H1 (cell line): ENCODE measurements around the gene QSOX2. TPM values are rescaled to one million over a fixed set of nuclear protein-coding genes. Genes with fewer than 3 reads are reported as not detected.

Experiments used
- CTCF ChIA-PET: fragments of 300-600 bp; sonication (Branson Sonifier 250); formaldehyde crosslinking; loops from one replicate; lab custom pipeline; 2021; ENCODE audit not compliant: partially characterized antibody; lab: Charles Lee
- POLR2A ChIA-PET: fragments of 300-600 bp; sonication (Branson Sonifier 250); formaldehyde crosslinking; loops from one replicate; lab custom pipeline; 2021; ENCODE audit warnings: inconsistent platforms; ENCODE audit not compliant: partially characterized antibody; lab: Charles Lee
- DNase-seq, 2 experiments: peaks; one replicate each; pipeline versions ENCODE4 v3.0.0 to v3.0.0-alpha.2; 2010 to 2022; ENCODE audit warnings: low spot score in 2 of 2, low read depth in 1 of 2, mixed read lengths in 1 of 2
- FAIRE-seq: peaks from 2 replicates; lab custom pipeline; 2011; peaks lifted over from hg19 to GRCh38; lab: Jason Lieb, UNC
- H2AFZ ChIP-seq: 2 replicates; pipeline ENCODE4 v1.8.1; 2012; ENCODE audit warnings: low read length, inconsistent platforms
- H2AK5ac ChIP-seq: 2 replicates; pipeline ENCODE4 v1.6.1; 2013; ENCODE audit warnings: low read depth, low read length
- H2BK120ac ChIP-seq: replicated peaks from 2 replicates; pipeline ENCODE3; 2013; ENCODE audit warnings: low read depth, low read length, inconsistent platforms
- H2BK12ac ChIP-seq: 2 replicates; pipeline ENCODE4 v1.6.1; 2013; ENCODE audit warnings: low read depth, low read length
- H2BK15ac ChIP-seq: 2 replicates; pipeline ENCODE4 v1.6.1; 2013; ENCODE audit warnings: low read length
- H2BK20ac ChIP-seq: 2 replicates; pipeline ENCODE4 v1.6.1; 2013; ENCODE audit warnings: low read length
- H2BK5ac ChIP-seq: 2 replicates; pipeline ENCODE4 v1.6.1; 2013; ENCODE audit warnings: low read depth, low read length
- H3K14ac ChIP-seq: 2 replicates; pipeline ENCODE4 v1.6.1; 2013; ENCODE audit warnings: inconsistent platforms; ENCODE audit not compliant: insufficient read length
- H3K18ac ChIP-seq: 2 replicates; pipeline ENCODE4 v1.6.1; 2013; ENCODE audit warnings: low read length; ENCODE audit errors: extremely low read depth
- H3K23ac ChIP-seq: 2 replicates; pipeline ENCODE4 v1.6.1; 2013; ENCODE audit warnings: inconsistent platforms; ENCODE audit not compliant: insufficient read length
- H3K23me2 ChIP-seq: 2 replicates; pipeline ENCODE4 v1.6.1; 2013; ENCODE audit warnings: low read depth, low read length
- H3K27ac ChIP-seq: 2 replicates; pipeline ENCODE4 v1.6.1; 2011; ENCODE audit warnings: low read depth, low read length, inconsistent platforms
- H3K27me3 ChIP-seq, 4 experiments: replicated peaks in 1 of 4; 1 replicate in 1 of 4; 2 replicates in 3 of 4; pipeline versions ENCODE4 v1.6.1 to v1.8.1; 2011 to 2013; ENCODE audit warnings: low read length in 3 of 4, mild to moderate bottlenecking in 3 of 4, inconsistent platforms in 2 of 4, mixed read lengths in 2 of 4, moderate library complexity in 1 of 4; ENCODE audit not compliant: control insufficient read depth in 3 of 4, insufficient read depth in 3 of 4; ENCODE audit errors: extremely low read depth in 1 of 4
- H3K36me3 ChIP-seq, 4 experiments: 2 replicates each; pipeline versions ENCODE4 v1.6.1 to v1.8.1; 2011 to 2013; ENCODE audit warnings: mild to moderate bottlenecking in 4 of 4, low read length in 3 of 4, moderate library complexity in 2 of 4, control low read depth in 1 of 4, inconsistent platforms in 1 of 4; ENCODE audit not compliant: insufficient read depth in 4 of 4, control insufficient read depth in 2 of 4
- H3K4ac ChIP-seq: replicated peaks from 2 replicates; pipeline ENCODE3; 2013; ENCODE audit warnings: low read length, low read depth, mixed read lengths, inconsistent platforms; ENCODE audit not compliant: insufficient read length
- H3K4me1 ChIP-seq, 4 experiments: replicated peaks in 1 of 4; 1 replicate in 1 of 4; 2 replicates in 3 of 4; pipeline versions ENCODE4 v1.6.1 to v1.8.1; 2011 to 2013; ENCODE audit warnings: low read length in 3 of 4, inconsistent platforms in 2 of 4, mixed read lengths in 1 of 4; ENCODE audit not compliant: insufficient read depth in 4 of 4, control insufficient read depth in 3 of 4
- H3K4me2 ChIP-seq, 2 experiments: 2 replicates each; pipeline versions ENCODE4 v1.6.1 to v1.8.1; 2011 to 2013; ENCODE audit warnings: low read depth in 2 of 2, low read length in 2 of 2, control low read depth in 1 of 2, inconsistent platforms in 1 of 2, mild to moderate bottlenecking in 1 of 2; ENCODE audit not compliant: insufficient read depth in 1 of 2
- H3K4me3 ChIP-seq, 4 experiments: fragments of 200-600, 300-600 bp in 1 of 4; sonication (generic), shearing (Covaris generic), sonication (Bioruptor Twin) in 1 of 4; 2 replicates each; pipeline versions ENCODE4 v1.5.1 to v1.8.1; 2011 to 2016; ENCODE audit warnings: low read length in 4 of 4, low read depth in 3 of 4, control low read depth in 2 of 4, inconsistent platforms in 2 of 4, mild to moderate bottlenecking in 2 of 4, mixed read lengths in 1 of 4, moderate library complexity in 1 of 4; ENCODE audit not compliant: insufficient read depth in 2 of 4; ENCODE audit errors: extremely low read depth in 1 of 4
- H3K56ac ChIP-seq: replicated peaks from 2 replicates; pipeline ENCODE3; 2013; ENCODE audit warnings: low read depth, mild to moderate bottlenecking, mixed read lengths, low read length, inconsistent platforms; ENCODE audit not compliant: insufficient read length
- H3K79me1 ChIP-seq: 2 replicates; pipeline ENCODE4 v1.6.1; 2013; ENCODE audit warnings: low read depth, low read length, control low read depth
- H3K79me2 ChIP-seq, 2 experiments: 2 replicates each; pipeline versions ENCODE4 v1.6.1 to v1.8.1; 2012 to 2013; ENCODE audit warnings: low read length in 2 of 2, mild to moderate bottlenecking in 2 of 2, inconsistent platforms in 1 of 2; ENCODE audit not compliant: insufficient read depth in 2 of 2, control insufficient read depth in 1 of 2
- H3K9ac ChIP-seq, 4 experiments: replicated peaks in 1 of 4; 1 replicate in 1 of 4; 2 replicates in 3 of 4; pipeline versions ENCODE4 v1.6.1 to v1.8.1; 2011 to 2013; ENCODE audit warnings: low read depth in 3 of 4, low read length in 3 of 4, control low read depth in 2 of 4, mild to moderate bottlenecking in 2 of 4, moderate library complexity in 2 of 4, inconsistent platforms in 1 of 4; ENCODE audit errors: extremely low read depth in 1 of 4
- H3K9me3 ChIP-seq, 2 experiments: 2 replicates each; pipeline versions ENCODE4 v1.6.1 to v1.8.1; 2012 to 2013; ENCODE audit warnings: mild to moderate bottlenecking in 2 of 2, moderate library complexity in 2 of 2, control low read depth in 1 of 2, inconsistent platforms in 1 of 2, low read depth in 1 of 2, low read length in 1 of 2, mixed read lengths in 1 of 2; ENCODE audit not compliant: insufficient read depth in 2 of 2
- H4K20me1 ChIP-seq, 2 experiments: replicated peaks in 1 of 2; 2 replicates each; pipeline versions ENCODE3 to v1.8.1; 2011 to 2013; ENCODE audit warnings: inconsistent platforms in 2 of 2, low read length in 2 of 2, mild to moderate bottlenecking in 1 of 2; ENCODE audit not compliant: insufficient read depth in 2 of 2, control insufficient read depth in 1 of 2
- H4K5ac ChIP-seq: 2 replicates; pipeline ENCODE4 v1.6.1; 2013; ENCODE audit warnings: low read length, low read depth, mixed read lengths, inconsistent platforms; ENCODE audit not compliant: insufficient read length
- H4K8ac ChIP-seq: 2 replicates; pipeline ENCODE4 v1.8.0; 2013; ENCODE audit warnings: mild to moderate bottlenecking, moderate library complexity, low read length, inconsistent platforms; ENCODE audit not compliant: insufficient read depth; ENCODE audit errors: extremely low read depth
- H4K91ac ChIP-seq: replicated peaks from 2 replicates; pipeline ENCODE3; 2013; ENCODE audit warnings: low read length, mixed read lengths, inconsistent platforms; ENCODE audit not compliant: insufficient read length
- BCL11A ChIP-seq, 2 experiments: IDR thresholded peaks; one replicate each; pipeline ENCODE4 v1.6.1; 2011; ENCODE audit warnings: low read depth in 2 of 2, low read length in 2 of 2, mild to moderate bottlenecking in 2 of 2
- CHD1 ChIP-seq: IDR thresholded peaks from 2 replicates; pipeline ENCODE4 v1.6.1; 2012; ENCODE audit warnings: low read depth, low read length, improper control_type of control experiment
- CTCF ChIP-seq, 3 experiments: IDR thresholded peaks; 1 replicate in 2 of 3; 2 replicates in 1 of 3; pipeline versions ENCODE4 v1.5.1 to v1.6.1; 2011; ENCODE audit warnings: low read length in 3 of 3, mild to moderate bottlenecking in 3 of 3, inconsistent platforms in 2 of 3, low read depth in 1 of 3, moderate library complexity in 1 of 3; ENCODE audit not compliant: insufficient read depth in 1 of 3; ENCODE audit errors: control extremely low read depth in 1 of 3
- EGR1 ChIP-seq: IDR thresholded peaks from 2 replicates; pipeline ENCODE4 v1.6.1; 2011; ENCODE audit warnings: low read depth, low read length, borderline replicate concordance
- KDM5A ChIP-seq: fragments of 200-600 bp; IDR thresholded peaks from 2 replicates; pipeline ENCODE4 v1.7.1; 2012; ENCODE audit warnings: mild to moderate bottlenecking, low read length, inconsistent platforms, mixed read lengths
- NANOG ChIP-seq: IDR thresholded peaks from 2 replicates; pipeline ENCODE4 v1.6.1; 2011; ENCODE audit warnings: low read length, low read depth, mild to moderate bottlenecking, inconsistent platforms; ENCODE audit not compliant: insufficient read depth, poor library complexity, severe bottlenecking
- NRF1 ChIP-seq: IDR thresholded peaks from 2 replicates; pipeline ENCODE4 v1.6.1; 2011; ENCODE audit warnings: mild to moderate bottlenecking, low read depth, low read length, improper control_type of control experiment
- POLR2AphosphoS5 ChIP-seq: IDR thresholded peaks from 2 replicates; pipeline ENCODE4 v1.6.1; 2011; ENCODE audit warnings: low read depth, low read length
- TAF7 ChIP-seq: optimal IDR thresholded peaks from 2 replicates; pipeline ENCODE3; 2011; ENCODE audit warnings: low read depth, mild to moderate bottlenecking, inconsistent platforms, low read length, moderate library complexity, borderline replicate concordance
- TBP ChIP-seq: IDR thresholded peaks from 2 replicates; pipeline ENCODE4 v1.6.1; 2011; ENCODE audit warnings: low read depth, low read length, improper control_type of control experiment
- ZNF274 ChIP-seq: IDR thresholded peaks from 2 replicates; pipeline ENCODE4 v1.7.0; 2012; ENCODE audit warnings: low read length, borderline replicate concordance; ENCODE audit errors: extremely low read depth
- WGBS, 2 experiments: shearing (Covaris generic) in 1 of 2; methylation state at CpG; one replicate each; pipeline versions ENCODE4 v1.1.6 to v1.1.7; 2013 to 2015; ENCODE audit warnings: low lambda C conversion rate in 2 of 2, mixed read lengths in 2 of 2, inconsistent platforms in 1 of 2, low coverage in 1 of 2, missing lambda C conversion rate in 1 of 2; ENCODE audit not compliant: insufficient replicate concordance in 2 of 2, insufficient coverage in 1 of 2, insufficient read length in 1 of 2; ENCODE audit errors: extremely low coverage in 1 of 2, missing lambda C conversion rate in 1 of 2; 5-methylcytosine and 5-hydroxymethylcytosine counted together
- polyA plus RNA-seq, 7 experiments: library from polyadenylated mRNA; depleted of rRNA in 3 of 7; stranded (reverse) in 5 of 7; unstranded in 2 of 7; fragments of >200 nt in 5 of 7; fragments of 200-250 nt in 2 of 7; gene quantifications; 1 replicate in 5 of 7; 2 replicates in 1 of 7; 4 replicates in 1 of 7; pipeline versions ENCODE4 v1.2.1 to v1.2.3, GENCODE V29; 2011 to 2013; ENCODE audit warnings: missing spikeins in 2 of 7, mixed read lengths in 2 of 7
- total RNA-seq: library from RNA; stranded (reverse); fragmentation: NEBNext Ultra II Directional; extraction: Animal tissue kit (Norgen Biotek cat#: 25700); gene quantifications from 2 replicates; pipeline ENCODE4 v1.2.1, GENCODE V29; 2021

QSOX2 gene
- total and polyA plus RNA-seq, 2 of the 8 experiments (the other 6 are each of a cell fraction or from before 2014, with no cell fraction given): 18.0 to 28.6 TPM

- no peaks in the 10 kb centered on the region for H3K36me3 ChIP-seq
- no peak overlapping the region for H4K91ac ChIP-seq
- no peak overlapping the region for H3K56ac ChIP-seq
- no peaks in the 10 kb centered on the region for H3K27me3 ChIP-seq
- POLR2A ChIA-PET: no interaction called here
- FAIRE-seq (no peak), DNase-seq (no peak)
- H4K5ac ChIP-seq: no peak overlapping the region
- no peaks in the 10 kb centered on the region for H3K79me1 ChIP-seq
- no peak overlapping the region for H2BK120ac ChIP-seq
- H3K4ac ChIP-seq: no peak overlapping the region
- no peak overlapping the region for H3K27ac ChIP-seq
- no peak overlapping the region for H3K9ac ChIP-seq
- no peaks in the 10 kb centered on the region for H3K9me3 ChIP-seq
- 0 out of 2 replicates have a peak overlapping the region, but pooled peaks have one; percentile 17 for H2BK12ac ChIP-seq
- peaks cover 0 to 5% (median 2%) of the 10 kb centered on the region in 4 experiments; a peak in 4 of 7 replicates for H3K4me1 ChIP-seq
- H4K8ac ChIP-seq: no peak overlapping the region
- H3K79me2 ChIP-seq: no peaks in the 10 kb centered on the region
- no peak overlapping the region for H2AFZ ChIP-seq
- no peaks in the 10 kb centered on the region for H3K23me2 ChIP-seq
- H2BK15ac ChIP-seq: no peak overlapping the region
- H3K14ac ChIP-seq: no peak overlapping the region
- H3K18ac ChIP-seq: no peak overlapping the region; the same call in 1 of the 2 replicates
- no peak overlapping the region for H3K4me2 ChIP-seq
- H4K20me1 ChIP-seq: no peaks in the 10 kb centered on the region
- no peak overlapping the region for H2AK5ac ChIP-seq
- H2BK20ac ChIP-seq: no peak overlapping the region
- H3K23ac ChIP-seq: no peak overlapping the region
- 92% methylated on average over 14 of the region's 14 CpGs; no CpG with 5 or more reads in 1 of the 2 experiments for WGBS, 2 experiments
- H3K4me3 ChIP-seq: no peak overlapping the region
- no peak overlapping the region for H2BK5ac ChIP-seq
- CTCF ChIA-PET: interaction anchor here (1.2 to 3.7 kb wide), 5 partner anchors 12 to 134 kb away, joined by 3 to 21 read pairs (median 5); no protein-coding TSS in a partner anchor
- TF ChIP-seq NRF1: no peak
- no peak for TF ChIP-seq EGR1
- no peak for TF ChIP-seq NANOG
- no peak for TF ChIP-seq POLR2AphosphoS5
- TF ChIP-seq CTCF (IDR thresholded peaks at IDR 0.05; ENCODE audit: control extremely low read depth in 1 of 3, insufficient read depth in 1 of 3, low read depth in 1 of 3, low read length in 3 of 3): no peak
- TF ChIP-seq TBP: no peak
- no peak for TF ChIP-seq ZNF274
- no peak for TF ChIP-seq CHD1
- no peak for TF ChIP-seq BCL11A (IDR thresholded peaks at IDR 0.05; ENCODE audit: low read depth in 2 of 2, low read length in 2 of 2)
- TF ChIP-seq KDM5A: no peak
- TF ChIP-seq TAF7: no peak
Observed at GRCh38 chr9:136273244-136273865, 27.7 kb upstream of the QSOX2 start.
